ENCODE results near the gene S100A12. TPM values are rescaled to one million over a fixed set of nuclear protein-coding genes. Genes with fewer than 3 reads are reported as not detected.
"Not testable (repeated sequence)": the region's sequence is repeated elsewhere in the genome, so short reads cannot be mapped to it uniquely, and the experiment has no call there.

Gene S100A12
- 4.1 TPM for total RNA-seq
- long read RNA-seq, partial matches to known transcripts, result 0 of 4 reads
- long read RNA-seq, other reads (novel, unspliced or antisense), result 0 of 4 reads

DNA sequence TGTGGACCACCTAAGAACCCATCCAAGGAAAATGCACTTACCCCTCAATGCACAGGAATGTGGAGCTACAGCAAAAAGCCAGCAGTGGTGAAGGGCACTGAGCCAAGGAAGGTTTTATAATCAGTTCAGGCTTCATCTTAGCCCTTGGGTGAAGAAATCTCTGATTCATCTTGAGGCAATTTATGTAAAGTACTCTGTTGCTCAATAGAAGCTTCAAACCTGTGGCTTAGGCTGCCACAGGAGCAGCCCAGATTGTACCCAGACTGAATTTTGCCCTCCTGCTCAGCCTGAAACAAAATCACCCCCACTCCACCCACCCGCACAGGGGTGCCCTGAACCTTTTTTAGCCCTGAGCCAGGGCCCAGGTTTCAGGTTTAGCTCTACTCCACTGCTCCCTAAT is at the start of gene S100A12:
TSS of gene S100A12 (minus strand) at position 111 of the 400 bp plus-strand sequence. CDS start 1,029 bp downstream, outside the sequence.
- no peak for DNase-seq (ENCODE audit: low spot score)
- intact Hi-C loops (cut with DNase I), result no loop called here

DNA sequence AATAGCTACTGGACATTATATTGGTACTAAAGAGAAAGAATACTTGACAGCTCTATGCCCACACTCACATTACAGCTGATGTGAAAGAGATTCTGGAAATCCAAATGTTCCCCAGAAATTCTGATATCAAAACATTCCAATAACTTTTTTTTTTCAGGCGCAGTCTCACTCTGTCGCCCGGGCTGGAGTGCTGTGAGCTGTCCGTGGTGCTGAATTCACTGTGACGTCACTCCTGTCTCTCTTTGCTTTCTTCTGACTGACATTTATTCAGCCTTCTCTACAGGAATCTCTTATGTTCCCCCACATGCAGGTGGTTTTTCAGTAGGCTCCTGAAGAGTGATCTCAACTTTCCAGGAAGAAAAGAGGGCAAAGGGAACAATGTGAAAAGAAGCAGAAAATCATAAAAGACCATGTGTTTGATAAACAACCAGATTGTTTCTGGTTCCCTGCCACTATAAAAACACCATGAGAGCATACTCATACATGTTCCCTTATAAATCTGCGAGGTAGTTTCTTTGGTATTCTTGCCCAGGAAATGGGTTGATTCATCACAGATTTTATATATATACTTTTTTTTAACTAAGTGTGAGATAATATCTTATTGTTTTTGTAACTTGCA is 47.1 kb upstream of the S100A12 start:
- DNase-seq (ENCODE audit: low spot score), result peak; percentile 82
- intact Hi-C loops (cut with DNase I), result no loop called here

DNA sequence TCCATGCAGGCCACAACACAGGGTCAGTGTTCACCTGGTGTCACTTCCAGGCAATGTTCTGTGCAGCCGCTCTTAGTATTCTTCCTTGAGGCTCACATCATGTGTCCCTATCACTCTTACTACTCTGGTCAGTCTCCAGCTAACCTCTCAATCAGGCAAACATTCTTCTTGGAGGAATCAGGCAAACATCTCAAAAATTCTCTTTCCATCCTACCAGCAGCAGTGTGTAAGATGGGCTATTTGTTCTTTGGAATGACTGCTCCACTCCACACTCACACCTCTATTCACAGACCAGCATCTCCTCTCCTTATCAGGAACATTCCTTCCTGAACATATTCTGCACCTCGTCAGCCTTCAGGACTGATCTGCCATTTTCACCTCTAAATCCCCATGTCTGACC is 44.9 kb upstream of the S100A12 start:
- intact Hi-C loops (cut with DNase I), result no loop called here
- no peak for DNase-seq (ENCODE audit: low spot score)

DNA sequence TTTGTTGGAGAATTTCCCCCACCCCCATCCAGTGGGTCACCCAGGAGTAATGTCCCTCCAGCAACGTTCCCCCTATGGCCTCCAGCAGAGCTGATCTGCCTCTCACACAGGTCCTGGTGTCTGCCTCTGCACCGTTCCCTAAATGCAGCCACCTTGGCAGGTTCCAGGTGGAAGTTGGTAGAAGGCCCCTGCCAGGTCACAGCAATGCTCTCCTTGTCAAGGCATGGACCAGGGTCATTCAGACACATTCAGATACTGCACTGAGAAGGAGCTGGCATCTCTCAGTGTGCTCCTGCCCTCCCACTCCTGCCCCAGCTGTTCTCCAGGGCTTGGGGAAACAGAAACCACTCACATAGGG is 44.0 kb upstream of the S100A12 start:
- DNase-seq (ENCODE audit: low spot score); intact Hi-C loops (cut with DNase I): not testable (repeated sequence)

DNA sequence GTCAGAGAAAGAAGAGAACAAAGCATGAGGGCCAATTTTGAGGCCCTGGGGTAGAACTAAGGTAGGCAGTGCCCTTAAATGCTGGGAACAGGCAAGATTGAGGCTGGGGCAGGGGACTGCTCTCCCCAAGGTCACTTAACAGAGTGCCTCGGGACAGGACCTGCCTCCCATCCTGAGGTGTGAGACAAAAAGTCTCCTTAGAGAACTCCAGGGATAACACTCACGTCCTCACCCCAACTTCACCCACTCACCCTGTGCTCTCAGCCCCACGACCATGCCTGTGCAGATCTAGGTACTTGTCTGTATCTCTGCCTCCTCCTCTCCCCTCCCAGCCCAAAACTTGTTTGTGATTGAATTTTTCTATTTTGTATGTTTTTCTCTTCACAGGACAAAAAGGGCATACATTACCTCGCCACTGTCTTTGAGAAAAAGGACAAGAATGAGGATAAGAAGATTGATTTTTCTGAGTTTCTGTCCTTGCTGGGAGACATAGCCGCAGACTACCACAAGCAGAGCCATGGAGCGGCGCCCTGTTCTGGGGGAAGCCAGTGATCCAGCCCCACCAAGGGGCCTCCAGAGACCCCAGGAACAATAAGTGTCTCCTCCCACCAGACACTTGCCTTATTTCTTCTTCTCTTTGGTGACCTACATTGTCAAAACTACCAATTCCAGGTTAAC is 43.5 kb upstream of the S100A12 start:
- DNase-seq (ENCODE audit: low spot score); intact Hi-C loops (cut with DNase I): not testable (repeated sequence)

DNA sequence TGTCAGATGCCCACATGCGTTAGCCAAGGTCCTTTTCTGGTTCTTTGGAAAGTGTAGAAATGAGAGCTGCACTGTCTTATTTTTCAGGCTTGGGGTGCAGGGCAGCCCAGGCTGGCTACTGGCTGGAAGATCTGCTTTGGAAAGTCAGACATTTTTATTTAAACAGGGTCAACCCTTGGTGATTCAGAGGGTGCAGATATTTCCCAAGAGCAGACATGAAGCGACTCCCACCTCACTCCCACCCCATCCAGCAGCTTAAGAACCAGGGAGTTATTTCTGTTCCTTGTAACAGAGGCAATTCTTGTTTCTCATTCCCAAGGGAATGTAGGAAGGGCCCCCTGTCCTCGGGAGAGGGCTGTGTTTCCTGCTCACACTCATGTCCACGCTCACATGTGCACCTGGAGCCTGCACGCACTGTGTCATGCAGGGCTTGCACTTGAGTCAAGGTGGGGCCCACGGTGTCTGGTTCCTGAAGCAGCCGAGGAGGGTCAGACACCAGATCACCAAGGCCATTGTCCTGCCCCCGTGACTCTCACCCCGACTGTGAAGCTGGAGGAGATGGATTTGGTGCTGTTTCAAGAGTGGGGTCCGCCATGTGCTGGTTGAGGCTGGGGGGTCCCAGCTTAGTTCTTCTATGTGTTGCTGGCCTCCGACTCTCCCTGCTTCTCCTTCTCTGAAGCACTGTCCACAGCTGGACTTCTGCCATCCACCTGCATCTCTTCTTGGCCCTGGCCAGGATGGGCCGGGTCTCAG is 41.9 kb upstream of the S100A12 start:
- intact Hi-C loops (cut with DNase I), result no loop called here
- DNase-seq (ENCODE audit: low spot score), result no peak

DNA sequence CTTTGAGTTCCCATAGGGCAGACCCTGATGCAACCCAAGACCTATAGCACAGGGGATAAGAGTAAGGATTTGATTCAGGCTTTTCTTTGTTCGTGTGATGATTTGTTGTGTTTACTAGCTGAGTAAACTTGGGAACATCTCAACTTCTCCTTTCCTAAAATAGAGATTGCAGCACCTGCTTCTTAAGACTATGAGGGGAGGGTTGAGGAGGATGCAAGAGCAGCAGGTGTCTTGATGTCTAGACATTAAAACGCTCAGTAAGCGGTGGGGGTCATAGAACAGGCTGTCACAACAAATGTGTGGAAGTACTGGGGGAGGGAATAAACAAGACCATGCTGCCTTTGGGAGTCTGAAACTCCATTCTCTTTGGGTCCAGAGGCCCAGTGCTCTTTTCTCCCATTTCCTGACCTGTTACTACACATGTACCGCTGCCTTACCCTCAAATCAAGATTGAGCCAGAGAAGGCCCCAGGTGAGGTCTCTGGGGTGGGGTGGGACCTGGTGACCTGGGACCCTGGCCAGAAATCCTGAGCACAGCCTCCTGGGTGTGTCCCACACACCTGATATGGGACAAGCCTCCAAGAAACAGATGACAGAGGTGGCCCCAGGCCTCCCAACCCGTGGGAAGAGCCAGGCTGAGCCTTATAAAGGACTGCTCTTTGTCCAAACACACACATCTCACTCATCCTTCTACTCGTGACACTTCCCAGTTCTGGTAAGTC is 40.6 kb upstream of the S100A12 start, which contains the start of gene S100A7A:
TSS of gene S100A7A (plus strand) at position 671 of the 721 bp plus-strand sequence. CDS start 1,563 bp downstream, outside the sequence.
- DNase-seq (ENCODE audit: low spot score), result no peak
- intact Hi-C loops (cut with DNase I), result no loop called here

DNA sequence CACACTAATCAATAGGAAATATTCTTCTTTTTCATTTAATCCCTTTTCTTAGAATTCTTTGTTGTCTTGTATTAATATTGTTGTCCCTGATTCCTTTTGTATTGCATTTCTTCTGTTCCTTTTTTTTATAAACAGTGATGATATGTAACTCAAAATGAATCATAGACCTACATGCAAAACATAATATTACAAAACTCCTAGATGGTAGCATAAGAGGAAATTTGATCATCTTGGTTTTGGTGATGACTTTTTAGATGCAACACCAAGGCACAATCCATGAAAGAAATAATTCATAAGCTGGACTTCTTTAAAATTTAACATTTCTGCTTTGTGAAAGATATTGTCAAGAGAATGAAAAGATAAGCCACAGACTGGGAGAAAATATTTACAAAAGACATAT is 38.5 kb upstream of the S100A12 start:
- intact Hi-C loops (cut with DNase I); DNase-seq (ENCODE audit: low spot score): not testable (repeated sequence)

DNA sequence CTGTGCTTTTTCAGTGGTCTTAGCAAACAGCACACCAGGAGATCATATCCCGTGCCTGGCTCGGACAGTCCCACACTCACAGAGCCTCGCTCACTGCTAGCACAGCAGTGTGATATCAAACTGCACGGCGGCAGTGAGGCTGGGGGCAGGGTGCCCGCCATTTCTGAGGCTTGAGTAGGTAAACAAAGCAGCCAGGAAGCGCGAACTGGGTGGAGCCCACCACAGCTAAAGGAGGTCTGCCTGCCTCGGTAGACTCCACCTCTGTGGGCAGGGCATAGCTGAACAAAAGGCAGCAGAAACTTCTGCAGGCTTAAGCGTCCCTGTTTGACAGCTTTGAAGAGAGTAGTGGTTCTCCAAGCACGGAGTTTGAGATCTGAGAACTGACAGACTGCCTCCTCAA is 31.9 kb upstream of the S100A12 start:
- intact Hi-C loops (cut with DNase I), result not testable (repeated sequence)

DNA sequence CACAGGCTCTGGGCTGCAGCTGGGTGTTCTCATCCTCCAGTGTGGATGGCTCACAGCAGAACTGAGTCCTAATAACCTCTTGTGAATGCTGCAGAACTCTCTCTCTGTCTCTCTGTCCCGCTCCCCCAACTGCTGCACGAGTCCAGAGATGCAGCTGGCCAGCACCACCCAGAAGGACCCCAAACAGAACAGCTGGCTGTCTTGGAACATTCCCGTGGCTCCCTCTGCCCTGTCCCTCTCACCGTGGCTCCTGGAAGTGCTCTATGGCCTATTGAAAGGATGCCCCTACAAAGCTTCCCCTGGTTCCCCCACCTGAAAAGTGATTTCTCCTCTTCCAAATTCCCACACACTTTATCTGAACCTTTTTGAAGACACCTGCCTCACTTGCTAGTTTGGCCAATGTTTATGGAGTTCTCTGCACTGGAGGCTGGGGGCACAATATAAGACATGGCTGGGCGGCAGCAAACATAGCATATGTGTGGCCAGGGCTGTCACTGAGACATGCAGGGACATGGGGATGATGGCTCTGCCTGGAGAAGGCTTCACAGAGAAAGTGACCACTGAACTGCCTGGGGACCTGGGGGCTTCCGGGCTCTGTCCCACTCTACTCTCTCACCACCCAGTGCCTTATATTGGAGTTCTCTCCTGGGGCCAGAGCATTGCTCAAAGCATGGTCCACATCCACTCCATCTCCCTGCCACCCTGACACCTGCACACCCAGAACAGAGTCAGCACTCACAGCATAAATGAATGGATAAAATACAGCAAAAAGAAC is 30.6 kb upstream of the S100A12 start:
- intact Hi-C loops (cut with DNase I); DNase-seq (ENCODE audit: low spot score): not testable (repeated sequence)

More for the DNA sequence above, 31.9 kb upstream of the S100A12 start:
- DNase-seq (ENCODE audit: low spot score), result not testable (repeated sequence)

DNA sequence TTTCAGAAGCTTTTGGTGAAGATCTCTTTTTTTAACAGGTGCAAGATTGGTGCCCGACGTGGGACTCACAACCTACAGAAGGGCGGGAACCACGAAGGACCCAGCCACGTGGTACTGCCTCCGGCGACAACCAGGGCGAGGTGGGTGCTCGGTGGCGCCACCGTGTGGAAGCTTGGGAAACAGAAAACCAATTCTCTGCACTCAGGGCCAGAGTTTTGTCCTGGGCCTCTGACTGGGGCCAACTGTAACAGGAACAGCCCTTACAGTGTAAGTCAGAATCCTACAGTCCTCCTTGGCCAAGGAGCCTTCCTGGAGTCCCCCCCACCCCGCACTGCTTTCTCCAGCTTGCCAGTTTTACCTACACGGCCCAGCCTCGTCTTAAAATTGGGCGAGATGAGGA is 29.3 kb upstream of the S100A12 start:
- peak; percentile 91 for DNase-seq (ENCODE audit: low spot score)
- intact Hi-C loops (cut with DNase I), result no loop called here

DNA sequence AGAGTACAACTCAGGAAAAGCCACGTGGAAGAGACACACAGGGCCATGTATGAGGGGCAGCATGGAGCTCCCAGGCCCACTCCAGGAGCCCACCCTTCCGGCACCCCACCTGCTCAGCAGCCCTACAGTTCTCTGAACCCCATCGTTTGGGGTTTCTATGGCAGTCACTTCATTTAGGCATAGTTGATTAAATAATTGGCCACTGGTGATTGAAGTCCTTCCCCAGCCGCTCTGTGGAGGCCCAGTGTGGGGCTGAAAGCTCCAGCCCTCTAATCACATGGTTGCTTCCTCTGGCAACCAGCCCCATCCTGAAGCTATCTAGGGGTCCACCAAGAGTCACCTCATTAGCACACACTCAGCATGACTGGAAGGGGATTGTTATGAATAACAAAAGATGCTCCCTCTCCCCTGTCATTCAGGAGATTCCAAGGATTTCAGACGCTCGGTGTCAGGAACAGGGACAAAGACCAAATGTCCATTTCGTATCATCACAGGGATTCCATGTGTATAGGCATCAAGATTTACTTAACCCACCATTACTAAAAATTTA is 28.7 kb upstream of the S100A12 start:
- no peak for DNase-seq (ENCODE audit: low spot score)
- intact Hi-C loops (cut with DNase I), result no loop called here

DNA sequence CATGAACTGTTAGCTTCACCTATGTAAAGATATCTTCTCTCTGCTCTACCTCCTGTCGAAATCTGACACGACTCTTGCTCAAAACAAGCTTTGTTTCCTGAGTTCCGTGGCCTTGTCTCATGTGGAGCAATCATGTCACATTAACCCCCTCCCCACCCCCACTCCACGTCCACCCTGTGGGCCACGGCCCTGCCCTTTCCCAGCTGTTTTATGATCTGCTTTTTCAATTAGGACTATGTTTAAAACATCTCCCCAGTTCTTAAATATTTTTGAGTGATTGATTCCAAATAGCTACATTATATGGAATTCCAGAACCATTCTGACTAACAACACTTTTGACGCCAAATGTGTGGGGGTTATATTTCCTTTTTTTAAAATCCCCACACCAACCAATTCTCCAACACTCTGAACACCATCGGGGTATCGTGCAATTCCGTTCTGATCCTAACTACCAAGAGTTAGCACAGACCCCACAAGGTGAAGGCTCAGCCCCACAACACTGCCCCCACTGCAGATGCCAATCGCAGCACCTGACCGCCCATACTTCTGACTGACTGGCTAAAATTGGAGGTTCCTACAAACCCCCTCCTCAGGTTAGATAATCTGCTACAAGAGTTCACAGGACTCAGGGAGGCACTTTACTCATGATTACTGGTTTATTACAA is 28.1 kb upstream of the S100A12 start:
- DNase-seq (ENCODE audit: low spot score), result no peak

DNA sequence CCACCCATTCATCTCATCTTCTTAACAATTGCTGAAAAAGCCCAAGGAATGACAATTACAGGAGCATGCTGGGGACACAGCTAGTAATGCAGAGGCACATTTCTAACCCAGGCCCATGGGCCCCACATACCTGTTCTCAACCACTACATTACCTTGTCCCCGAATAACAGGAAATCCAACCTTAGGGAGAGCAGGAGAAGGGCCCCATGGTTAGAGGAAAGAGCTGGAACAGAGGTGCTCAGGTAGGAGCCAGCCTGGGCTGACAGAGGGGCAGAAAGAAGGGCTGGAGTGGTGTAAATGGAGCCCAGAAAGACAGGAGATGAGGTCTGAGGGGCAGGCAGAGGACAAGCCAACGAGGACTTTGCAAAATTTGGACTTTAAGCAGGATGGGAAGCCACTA is 26.8 kb upstream of the S100A12 start:
- DNase-seq (ENCODE audit: low spot score), result no peak
- intact Hi-C loops (cut with DNase I), result no loop called here

More for the DNA sequence above, 28.1 kb upstream of the S100A12 start:
- intact Hi-C loops (cut with DNase I), result no loop called here

DNA sequence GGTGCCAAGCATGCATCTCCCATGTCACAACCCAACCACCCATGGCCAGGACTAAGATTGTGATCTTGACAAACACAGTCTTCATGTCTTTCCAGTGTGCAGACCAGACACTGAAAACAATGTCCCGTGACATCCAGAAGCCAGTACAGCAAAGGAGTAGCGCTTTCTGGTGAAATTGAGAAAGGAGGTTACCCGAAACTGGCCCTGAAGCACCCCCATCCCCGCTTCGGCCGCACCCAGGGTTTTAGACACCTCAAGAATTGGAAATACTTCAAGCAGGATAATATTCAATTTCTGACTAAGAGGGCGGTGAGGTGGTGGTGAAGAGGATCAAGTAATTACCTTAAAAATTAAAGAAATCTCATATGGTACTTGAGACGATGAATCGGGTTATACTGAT is 26.0 kb upstream of the S100A12 start:
- no peak for DNase-seq (ENCODE audit: low spot score)
- intact Hi-C loops (cut with DNase I), result no loop called here

DNA sequence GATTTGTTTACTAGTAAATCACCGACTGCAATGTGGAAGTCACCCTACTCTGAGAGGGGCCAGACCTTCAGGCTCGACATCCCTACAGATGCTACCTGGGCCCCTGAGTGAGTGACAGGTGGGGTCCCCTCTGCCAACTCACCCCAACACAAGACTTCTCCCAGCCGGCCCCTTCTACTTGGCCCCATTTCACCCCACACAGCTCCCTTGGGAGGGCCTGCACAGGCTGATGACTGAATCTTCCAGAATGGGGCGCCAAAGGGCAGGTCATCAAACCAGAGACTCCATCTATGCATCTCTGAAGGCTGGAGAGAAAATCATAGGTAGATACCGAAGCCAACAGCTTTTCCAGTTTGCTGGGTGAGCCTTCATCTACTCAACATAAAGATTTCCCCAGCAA is 24.8 kb upstream of the S100A12 start:
- DNase-seq (ENCODE audit: low spot score), result no peak
- intact Hi-C loops (cut with DNase I), result no loop called here

DNA sequence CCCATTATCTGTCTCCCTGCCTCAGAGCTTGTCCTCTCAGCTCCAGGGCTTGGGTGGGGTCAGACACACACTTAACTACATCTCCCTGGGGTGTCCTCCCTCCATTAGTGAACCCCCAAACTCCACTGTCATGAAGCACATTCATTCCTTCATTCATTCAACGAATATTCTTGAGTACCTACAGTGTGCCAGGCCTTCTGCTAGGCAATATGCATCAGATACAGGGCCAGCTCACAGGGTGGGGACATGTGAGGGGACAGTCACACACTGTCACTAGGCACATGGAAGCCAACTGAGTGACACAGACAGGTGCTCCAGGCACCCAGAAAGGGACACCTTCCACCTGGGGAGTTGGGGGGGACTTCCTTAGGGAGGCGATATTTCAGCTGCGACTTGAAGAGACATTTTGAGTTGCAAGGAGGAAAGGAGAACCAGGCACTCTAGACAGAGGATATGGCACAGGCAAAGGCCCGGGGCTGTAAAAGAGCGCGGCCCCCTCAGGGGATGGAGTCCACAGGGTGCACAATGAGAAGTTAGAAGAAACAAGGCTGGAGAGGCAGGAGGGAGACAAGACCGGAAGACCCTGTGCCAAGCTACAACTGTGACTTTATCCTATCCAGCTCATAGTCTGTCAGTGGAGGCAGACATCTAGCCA is 24.1 kb upstream of the S100A12 start:
- DNase-seq (ENCODE audit: low spot score), result no peak
- intact Hi-C loops (cut with DNase I), result loop anchor here (5.0 kb wide), 1 partner anchor 98 kb away; no protein-coding TSS in a partner anchor

Measured in cardiac septum (tissue), 1 donor.